Tibial nerve (tissue), 3 donors: ENCODE measurements around the gene ALDH1L1.

ENCODE experiments used
- POLR2A ChIP-seq, 2 donors: fragments of 450-650 bp; IDR thresholded peaks; one replicate each; pipeline ENCODE4 v1.6.1; 2017; ENCODE audit warnings: antibody characterized with exemption in 2 of 2, mild to moderate bottlenecking in 2 of 2, moderate library complexity in 2 of 2
- TF ChIP-seq, protein P1 (sequence below), 5 experiments: fragments of 200-600 bp in 3 of 5; fragments of 450-650 bp in 2 of 5; sonication (generic) in 3 of 5; IDR thresholded peaks; one replicate each; pipeline ENCODE4 v1.5.1; 2016 to 2019; ENCODE audit warnings: antibody characterized with exemption in 5 of 5, mild to moderate bottlenecking in 3 of 5, moderate library complexity in 2 of 5

DNA sequence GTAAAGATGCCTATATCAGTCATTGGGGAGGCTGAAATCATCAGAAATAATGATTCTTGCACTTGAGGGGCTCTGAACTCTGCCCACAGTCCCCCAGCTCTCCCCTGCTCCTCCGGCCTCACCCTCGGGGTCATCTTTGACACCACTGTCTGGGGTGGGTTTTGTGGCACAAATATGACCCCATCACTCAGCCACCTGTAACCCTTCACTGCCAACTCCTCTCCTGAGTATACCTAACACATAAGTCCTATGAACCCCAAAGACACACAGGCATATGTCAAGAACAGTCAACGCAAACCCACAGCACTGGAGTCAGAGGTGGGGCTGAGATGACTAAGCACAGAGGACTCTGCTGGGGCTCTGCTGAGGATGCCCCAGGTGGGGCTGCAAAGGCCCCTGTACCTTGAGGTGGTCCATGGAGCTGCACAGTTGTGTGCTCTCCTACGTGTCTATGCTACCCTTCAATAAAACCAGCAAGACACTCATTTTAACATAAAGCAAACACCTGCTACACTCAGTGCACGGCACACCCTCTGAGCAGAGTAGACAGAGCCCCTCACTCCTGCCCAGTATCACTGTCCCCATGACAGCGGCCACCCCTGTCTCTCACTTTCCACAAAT, 126.3 kb downstream of the ALDH1L1 start:
- no peak for TF ChIP-seq POLR2A (IDR thresholded peaks at IDR 0.05)
- TF ChIP-seq, protein P1, sequence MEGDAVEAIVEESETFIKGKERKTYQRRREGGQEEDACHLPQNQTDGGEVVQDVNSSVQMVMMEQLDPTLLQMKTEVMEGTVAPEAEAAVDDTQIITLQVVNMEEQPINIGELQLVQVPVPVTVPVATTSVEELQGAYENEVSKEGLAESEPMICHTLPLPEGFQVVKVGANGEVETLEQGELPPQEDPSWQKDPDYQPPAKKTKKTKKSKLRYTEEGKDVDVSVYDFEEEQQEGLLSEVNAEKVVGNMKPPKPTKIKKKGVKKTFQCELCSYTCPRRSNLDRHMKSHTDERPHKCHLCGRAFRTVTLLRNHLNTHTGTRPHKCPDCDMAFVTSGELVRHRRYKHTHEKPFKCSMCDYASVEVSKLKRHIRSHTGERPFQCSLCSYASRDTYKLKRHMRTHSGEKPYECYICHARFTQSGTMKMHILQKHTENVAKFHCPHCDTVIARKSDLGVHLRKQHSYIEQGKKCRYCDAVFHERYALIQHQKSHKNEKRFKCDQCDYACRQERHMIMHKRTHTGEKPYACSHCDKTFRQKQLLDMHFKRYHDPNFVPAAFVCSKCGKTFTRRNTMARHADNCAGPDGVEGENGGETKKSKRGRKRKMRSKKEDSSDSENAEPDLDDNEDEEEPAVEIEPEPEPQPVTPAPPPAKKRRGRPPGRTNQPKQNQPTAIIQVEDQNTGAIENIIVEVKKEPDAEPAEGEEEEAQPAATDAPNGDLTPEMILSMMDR (IDR thresholded peaks at IDR 0.05), result no peak
